Measurements from ENCODE around the gene KLK12. TPM values are rescaled to one million over a fixed set of nuclear protein-coding genes. Genes with fewer than 3 reads are reported as not detected.

The KLK12 gene
- total RNA-seq, 4 donors from 2014 or later: 0.41 TPM; not detected in 3

GRCh38 chr19:51027126-51027806, 7.5 kb downstream of the KLK12 start:
- intact Hi-C loops (cut with DNase I; ENCODE audit: low total_unique reads) (no loop called here), in situ Hi-C loops (cut with MboI; ENCODE audit: low pct_ligation_motif_present in 1 of 4, low pct_unique_long_range_greater_than_20kb in 1 of 4, low sequenced_read_pairs in 3 of 4) (no loop called here)
- no peaks in the 10 kb centered on the region for H3K9me3 ChIP-seq
- H3K27ac ChIP-seq: no peak overlapping the region
- DNase-seq: no peak
- TF ChIP-seq POLR2AphosphoS5 (IDR thresholded peaks at IDR 0.05) (no peak), POLR2A (IDR thresholded peaks at IDR 0.05) (no peak), EP300 (IDR thresholded peaks at IDR 0.05; ENCODE audit: low read depth) (no peak), CTCF (IDR thresholded peaks at IDR 0.05) (no peak)
- H3K4me3 ChIP-seq: no peak overlapping the region
- peaks cover 48% of the 10 kb centered on the region for H3K27me3 ChIP-seq
- no peaks in the 10 kb centered on the region for H3K36me3 ChIP-seq
- WGBS, 2 donors (ENCODE audit: low coverage in 1 of 2): 47 to 50% methylated on average over 2 to 14 of the region's 14 CpGs
- no peaks in the 10 kb centered on the region for H3K4me1 ChIP-seq

- Histone ChIP-seq H3K27me3 (peaks cover 48% of the 10 kb centered on the region), H3K36me3 (no peaks in the 10 kb centered on the region), H3K27ac (no peak within 1 kb of the TSS), H3K9me3 (no peaks in the 10 kb centered on the region), H3K4me1 (no peaks in the 10 kb centered on the region), H3K4me3 (no peak within 1 kb of the TSS)
- WGBS, 2 donors (ENCODE audit: low coverage in 1 of 2): 74% methylated on average over 10 of the region's 11 CpGs; no CpG with 5 or more reads in 1 of the 2 donors
- intact Hi-C loops (cut with DNase I; ENCODE audit: low total_unique reads) (no loop called here), in situ Hi-C loops (cut with MboI; ENCODE audit: low pct_ligation_motif_present in 1 of 4, low pct_unique_long_range_greater_than_20kb in 1 of 4, low sequenced_read_pairs in 3 of 4) (no loop called here)
- TF ChIP-seq POLR2AphosphoS5 (IDR thresholded peaks at IDR 0.05) (no peak), POLR2A (IDR thresholded peaks at IDR 0.05) (no peak), CTCF (IDR thresholded peaks at IDR 0.05) (no peak), EP300 (IDR thresholded peaks at IDR 0.05; ENCODE audit: low read depth) (no peak)
- DNase-seq: no peak
Measured at GRCh38 chr19:51026554-51026831, 8.3 kb downstream of the KLK12 start, which contains the start of gene KLK11. Gene KLK11, minus strand, starts transcription at chr19:51026616. Its CDS starts 985 bp downstream, at chr19:51025631.

- H3K4me1 ChIP-seq: no peaks in the 10 kb centered on the region
- H3K4me3 ChIP-seq: no peak overlapping the region
- H3K36me3 ChIP-seq: no peaks in the 10 kb centered on the region
- WGBS, 2 donors (ENCODE audit: low coverage in 1 of 2): 20 to 49% methylated on average over 1 to 18 of the region's 18 CpGs
- H3K27me3 ChIP-seq: peaks cover 48% of the 10 kb centered on the region
- intact Hi-C loops (cut with DNase I; ENCODE audit: low total_unique reads): no loop called here
- no peak for TF ChIP-seq EP300 (IDR thresholded peaks at IDR 0.05; ENCODE audit: low read depth)
- TF ChIP-seq CTCF (IDR thresholded peaks at IDR 0.05): no peak
- no peak for TF ChIP-seq POLR2A (IDR thresholded peaks at IDR 0.05)
- no peak for TF ChIP-seq POLR2AphosphoS5 (IDR thresholded peaks at IDR 0.05)
- no peaks in the 10 kb centered on the region for H3K9me3 ChIP-seq
- DNase-seq: no peak
- in situ Hi-C loops (cut with MboI; ENCODE audit: low pct_ligation_motif_present in 1 of 4, low pct_unique_long_range_greater_than_20kb in 1 of 4, low sequenced_read_pairs in 3 of 4): no loop called here
- H3K27ac ChIP-seq: no peak overlapping the region
Measured at GRCh38 chr19:51025809-51026553, 8.8 kb downstream of the KLK12 start.

- WGBS, 2 donors (ENCODE audit: low coverage in 1 of 2): 65% methylated on average over 6 of the region's 6 CpGs; no CpG with 5 or more reads in 1 of the 2 donors
Measured at GRCh38 chr19:51025401-51025800, 9.4 kb downstream of the KLK12 start.

More at GRCh38 chr19:51025401-51025800, 9.4 kb downstream of the KLK12 start:
- Histone ChIP-seq H3K36me3 (no peaks in the 10 kb centered on the region), H3K4me1 (no peaks in the 10 kb centered on the region), H3K9me3 (no peaks in the 10 kb centered on the region), H3K27ac (no peak overlapping the region), H3K27me3 (peaks cover 51% of the 10 kb centered on the region), H3K4me3 (no peak overlapping the region)
- TF ChIP-seq POLR2A (IDR thresholded peaks at IDR 0.05) (no peak), POLR2AphosphoS5 (IDR thresholded peaks at IDR 0.05) (no peak), EP300 (IDR thresholded peaks at IDR 0.05; ENCODE audit: low read depth) (no peak), CTCF (IDR thresholded peaks at IDR 0.05) (no peak)
- DNase-seq: no peak
- in situ Hi-C loops (cut with MboI; ENCODE audit: low pct_ligation_motif_present in 1 of 4, low pct_unique_long_range_greater_than_20kb in 1 of 4, low sequenced_read_pairs in 3 of 4) (no loop called here), intact Hi-C loops (cut with DNase I; ENCODE audit: low total_unique reads) (no loop called here)
